Osteoblast (primary cell): Measurements from ENCODE around the gene MTMR6. TPM values are rescaled to one million over a fixed set of nuclear protein-coding genes. Genes with fewer than 3 reads are reported as not detected.
A peak's percentile ranks its signal among the peaks of the same experiment; 100 is the strongest.

Source experiments
- DNase-seq: peaks from one replicate; pipeline ENCODE4 v3.0.0; 2011; ENCODE audit warnings: low spot score, mixed read lengths; ENCODE audit not compliant: insufficient read length; ENCODE audit errors: missing footprints
- H2AFZ ChIP-seq: 2 replicates; pipeline ENCODE4 v1.6.0; 2011; ENCODE audit warnings: mild to moderate bottlenecking, low read length
- H3K27ac ChIP-seq: 2 replicates; pipeline ENCODE4 v1.5.1; 2011; ENCODE audit warnings: mild to moderate bottlenecking, low read depth, low read length, moderate library complexity
- H3K27me3 ChIP-seq: 2 replicates; pipeline ENCODE4 v1.6.0; 2012; ENCODE audit warnings: mild to moderate bottlenecking, control low read depth, inconsistent platforms, low read length, moderate library complexity; ENCODE audit not compliant: insufficient read depth
- H3K36me3 ChIP-seq: 2 replicates; pipeline ENCODE4 v1.5.1; 2011; ENCODE audit warnings: mild to moderate bottlenecking, low read length, control low read depth, moderate library complexity; ENCODE audit not compliant: insufficient read depth
- H3K4me1 ChIP-seq: 2 replicates; pipeline ENCODE4 v1.5.1; 2011; ENCODE audit warnings: mild to moderate bottlenecking, low read length, control low read depth, moderate library complexity; ENCODE audit not compliant: insufficient read depth
- H3K4me2 ChIP-seq: 2 replicates; pipeline ENCODE4 v1.6.0; 2011; ENCODE audit warnings: mild to moderate bottlenecking, low read length; ENCODE audit not compliant: insufficient read depth
- H3K4me3 ChIP-seq: fragments of 200-600 bp; sonication (generic); 3 replicates; pipeline ENCODE4 v1.5.1; 2012; ENCODE audit warnings: mild to moderate bottlenecking, low read length, inconsistent platforms; ENCODE audit not compliant: insufficient read depth
- H3K79me2 ChIP-seq: 2 replicates; pipeline ENCODE4 v1.6.0; 2012; ENCODE audit warnings: mild to moderate bottlenecking, low read length, control low read depth, inconsistent platforms; ENCODE audit not compliant: insufficient read depth
- H3K9me3 ChIP-seq: 2 replicates; pipeline ENCODE4 v1.5.1; 2011; ENCODE audit warnings: low read depth, low read length, control low read depth
- H4K20me1 ChIP-seq: 2 replicates; pipeline ENCODE4 v1.6.0; 2012; ENCODE audit warnings: mild to moderate bottlenecking, low read length, control low read depth; ENCODE audit not compliant: insufficient read depth
- total RNA-seq: library from RNA; depleted of rRNA; stranded (reverse); fragments of >200 nt; gene quantifications from 2 replicates; pipeline ENCODE4 v1.2.3, GENCODE V29; 2012
- TF ChIP-seq, protein P1 (sequence below): IDR thresholded peaks from 2 replicates; pipeline ENCODE4 v1.5.1; 2011; ENCODE audit warnings: mild to moderate bottlenecking, low read depth, low read length, moderate library complexity; ENCODE audit errors: extremely low read depth

The MTMR6 gene
- total RNA-seq, 1 donor, result 25.3 TPM

DNA sequence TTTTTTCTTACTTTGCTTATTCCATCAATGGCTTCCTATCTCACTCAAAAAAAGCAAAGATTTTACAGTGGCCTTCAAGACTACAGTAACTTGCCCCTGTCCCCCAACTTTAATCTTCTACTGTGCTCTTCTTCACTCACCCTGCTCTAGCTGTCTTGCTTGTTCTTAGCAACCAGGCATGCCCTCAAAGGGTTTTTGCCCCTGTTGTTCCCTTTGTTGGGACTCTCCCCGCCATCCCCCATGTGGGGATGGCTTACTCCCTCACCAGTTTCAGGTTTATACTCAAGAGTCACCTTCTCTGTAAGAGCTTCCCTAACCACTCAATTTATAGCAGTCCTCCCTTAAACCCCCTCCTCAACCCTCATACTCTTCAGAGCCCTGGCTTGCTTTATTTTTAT is 5.4 kb downstream of the MTMR6 start:
- Histone ChIP-seq H3K4me2 (no peak overlapping the region), H3K79me2 (peaks cover 96% of the 10 kb centered on the region), H3K4me1 (peaks cover 8% of the 10 kb centered on the region), H3K9me3 (no peaks in the 10 kb centered on the region), H2AFZ (no peak overlapping the region), H3K4me3 (no peak overlapping the region), H3K27ac (no peak overlapping the region), H3K27me3 (no peaks in the 10 kb centered on the region), H3K36me3 (no peaks in the 10 kb centered on the region), H4K20me1 (peaks cover 14% of the 10 kb centered on the region)
- DNase-seq, result peak; percentile 6
- TF ChIP-seq, protein P1, sequence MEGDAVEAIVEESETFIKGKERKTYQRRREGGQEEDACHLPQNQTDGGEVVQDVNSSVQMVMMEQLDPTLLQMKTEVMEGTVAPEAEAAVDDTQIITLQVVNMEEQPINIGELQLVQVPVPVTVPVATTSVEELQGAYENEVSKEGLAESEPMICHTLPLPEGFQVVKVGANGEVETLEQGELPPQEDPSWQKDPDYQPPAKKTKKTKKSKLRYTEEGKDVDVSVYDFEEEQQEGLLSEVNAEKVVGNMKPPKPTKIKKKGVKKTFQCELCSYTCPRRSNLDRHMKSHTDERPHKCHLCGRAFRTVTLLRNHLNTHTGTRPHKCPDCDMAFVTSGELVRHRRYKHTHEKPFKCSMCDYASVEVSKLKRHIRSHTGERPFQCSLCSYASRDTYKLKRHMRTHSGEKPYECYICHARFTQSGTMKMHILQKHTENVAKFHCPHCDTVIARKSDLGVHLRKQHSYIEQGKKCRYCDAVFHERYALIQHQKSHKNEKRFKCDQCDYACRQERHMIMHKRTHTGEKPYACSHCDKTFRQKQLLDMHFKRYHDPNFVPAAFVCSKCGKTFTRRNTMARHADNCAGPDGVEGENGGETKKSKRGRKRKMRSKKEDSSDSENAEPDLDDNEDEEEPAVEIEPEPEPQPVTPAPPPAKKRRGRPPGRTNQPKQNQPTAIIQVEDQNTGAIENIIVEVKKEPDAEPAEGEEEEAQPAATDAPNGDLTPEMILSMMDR, result no peak

DNA sequence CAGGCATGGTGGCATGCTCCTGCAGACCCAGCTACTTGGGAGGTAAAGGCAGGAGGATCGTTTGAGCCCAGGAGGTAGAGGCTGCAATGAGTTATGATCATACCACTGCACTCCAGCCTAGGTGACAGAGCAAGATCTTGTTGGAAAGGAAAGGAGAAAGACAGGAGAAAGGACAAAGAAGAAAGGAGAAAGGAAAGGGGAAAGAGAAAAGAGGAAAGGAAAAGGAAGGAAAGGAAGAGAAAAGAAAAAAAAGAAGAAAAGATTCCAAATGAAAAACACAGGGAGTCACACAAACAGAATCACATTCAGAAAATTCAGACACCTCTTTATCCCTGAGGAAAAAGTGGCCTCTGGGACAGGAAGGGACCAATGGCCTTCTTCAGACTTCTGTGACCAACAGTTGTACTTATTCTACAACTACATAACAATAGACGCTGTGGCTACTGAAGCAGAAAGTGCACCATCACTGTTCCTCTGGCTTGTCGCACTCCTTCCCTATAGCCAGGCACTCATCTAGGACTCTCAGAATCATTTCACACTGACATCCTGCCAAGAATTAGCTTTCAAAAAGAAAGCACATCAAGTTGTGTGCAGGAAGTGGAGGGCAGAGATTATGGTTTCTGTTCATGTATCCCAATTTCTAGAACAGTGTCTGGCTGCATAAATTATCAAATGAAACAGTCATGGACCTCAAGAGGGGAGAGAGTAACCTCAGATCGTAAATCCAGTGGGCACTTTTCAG is 5.9 kb downstream of the MTMR6 start:
- H4K20me1 ChIP-seq, result peaks cover 16% of the 10 kb centered on the region

DNA sequence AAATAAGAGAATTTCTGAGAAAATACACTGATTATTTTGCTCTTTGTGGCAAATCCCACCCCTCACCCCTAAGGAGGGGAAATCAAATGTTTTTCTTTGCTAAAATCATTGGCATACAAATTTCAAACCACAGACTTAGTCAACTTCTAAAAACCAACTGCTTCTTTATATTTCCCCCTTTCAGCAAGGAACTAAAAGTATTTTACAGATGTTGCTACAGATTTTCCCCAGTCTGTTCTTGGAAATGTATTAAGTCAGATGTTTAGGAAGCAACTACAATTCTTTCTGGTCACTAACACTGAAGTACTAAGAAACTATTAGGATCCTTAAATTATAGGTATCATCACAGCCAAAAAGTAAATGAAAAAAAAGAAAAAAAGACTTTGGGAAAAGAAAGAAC is 6.9 kb downstream of the MTMR6 start:
- Histone ChIP-seq H3K9me3 (no peaks in the 10 kb centered on the region), H3K4me1 (no peaks in the 10 kb centered on the region), H3K27me3 (no peaks in the 10 kb centered on the region), H3K4me3 (no peak overlapping the region), H3K27ac (no peak overlapping the region), H3K79me2 (peaks cover 95% of the 10 kb centered on the region), H4K20me1 (peaks cover 13% of the 10 kb centered on the region), H3K4me2 (no peak overlapping the region), H3K36me3 (no peaks in the 10 kb centered on the region), H2AFZ (no peak overlapping the region)
- TF ChIP-seq, protein P1, result no peak
- no peak for DNase-seq

More for the DNA sequence above, 5.9 kb downstream of the MTMR6 start:
- Histone ChIP-seq H3K27ac (no peak overlapping the region), H3K4me3 (no peak overlapping the region), H3K9me3 (no peaks in the 10 kb centered on the region), H3K4me2 (no peak overlapping the region), H3K27me3 (no peaks in the 10 kb centered on the region), H3K79me2 (peaks cover 96% of the 10 kb centered on the region), H3K4me1 (peaks cover 7% of the 10 kb centered on the region), H2AFZ (no peak overlapping the region), H3K36me3 (no peaks in the 10 kb centered on the region)
- TF ChIP-seq, protein P1, result no peak
- DNase-seq, result peak; percentile 19

DNA sequence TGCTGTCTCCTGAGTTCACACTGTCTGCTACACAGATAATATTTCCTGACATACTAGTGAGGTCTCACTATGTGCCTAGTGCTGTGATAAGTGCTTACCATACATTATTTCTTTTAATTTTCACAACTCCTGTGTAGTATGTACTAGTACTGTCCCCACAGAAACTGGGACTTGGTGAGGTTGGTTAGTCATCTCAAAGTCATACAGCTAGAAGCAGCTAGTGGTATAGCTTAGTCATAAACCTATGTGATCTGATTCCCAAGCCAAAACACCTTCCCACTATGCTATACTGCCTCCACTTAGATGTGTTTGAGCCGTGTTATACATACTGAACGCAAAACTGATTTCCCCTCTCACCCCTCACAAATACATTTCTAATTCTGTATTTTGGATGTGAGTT is 10.5 kb downstream of the MTMR6 start:
- DNase-seq, result peak; percentile 37

More for the DNA sequence above, 10.5 kb downstream of the MTMR6 start:
- H2AFZ ChIP-seq, result no peak overlapping the region
- H3K27ac ChIP-seq, result no peak overlapping the region
- no peak overlapping the region for H3K4me3 ChIP-seq
- H3K79me2 ChIP-seq, result peaks cover 76% of the 10 kb centered on the region
- H3K27me3 ChIP-seq, result no peaks in the 10 kb centered on the region
- peaks cover 10% of the 10 kb centered on the region for H3K36me3 ChIP-seq
- H4K20me1 ChIP-seq, result peaks cover 15% of the 10 kb centered on the region
- no peak overlapping the region for H3K4me2 ChIP-seq
- TF ChIP-seq, protein P1, result no peak
- H3K9me3 ChIP-seq, result no peaks in the 10 kb centered on the region
- peaks cover 11% of the 10 kb centered on the region for H3K4me1 ChIP-seq
